CD14-positive monocyte (primary cell): ENCODE measurements around the gene ACOT7. TPM values are rescaled to one million over a fixed set of nuclear protein-coding genes. Genes with fewer than 3 reads are reported as not detected.

Source experiments
- DNase-seq, 3 donors: peaks; one replicate each; pipeline ENCODE4 v3.0.0-alpha.2; 2011 to 2022
- H2AFZ ChIP-seq: 2 replicates; pipeline ENCODE4 v1.6.0; 2012; ENCODE audit warnings: mild to moderate bottlenecking, low read depth, low read length, inconsistent platforms; ENCODE audit not compliant: insufficient read depth, poor library complexity, severe bottlenecking
- H3K27ac ChIP-seq, 2 donors: 1 replicate in 1 of 2; 2 replicates in 1 of 2; pipeline ENCODE4 v1.5.1; 2012 to 2013; ENCODE audit warnings: low read length in 2 of 2, control low read depth in 1 of 2, inconsistent platforms in 1 of 2, low read depth in 1 of 2, mild to moderate bottlenecking in 1 of 2
- H3K27me3 ChIP-seq, 2 donors: one replicate each; pipeline versions ENCODE4 v1.6.0 to v1.6.1; 2011 to 2013; ENCODE audit warnings: low read length in 2 of 2; ENCODE audit not compliant: control insufficient read depth in 2 of 2, insufficient read depth in 2 of 2
- H3K36me3 ChIP-seq, 2 donors: replicated peaks in 1 of 2; 1 replicate in 1 of 2; 2 replicates in 1 of 2; pipeline versions ENCODE4 v1.5.1 to v1.6.1; 2012 to 2013; ENCODE audit warnings: low read length in 2 of 2, control low read depth in 1 of 2, inconsistent platforms in 1 of 2, mild to moderate bottlenecking in 1 of 2; ENCODE audit not compliant: insufficient read depth in 2 of 2, control insufficient read depth in 1 of 2
- H3K4me1 ChIP-seq, 2 donors: 1 replicate in 1 of 2; 2 replicates in 1 of 2; pipeline versions ENCODE4 v1.5.1 to v1.6.1; 2012 to 2013; ENCODE audit warnings: low read length in 2 of 2, control low read depth in 1 of 2, inconsistent platforms in 1 of 2, mild to moderate bottlenecking in 1 of 2, moderate library complexity in 1 of 2; ENCODE audit not compliant: insufficient read depth in 2 of 2, control insufficient read depth in 1 of 2
- H3K4me2 ChIP-seq: replicated peaks from 2 replicates; pipeline ENCODE3; 2012; ENCODE audit warnings: low read length, moderate library complexity, mild to moderate bottlenecking; ENCODE audit not compliant: poor library complexity, severe bottlenecking; ENCODE audit errors: extremely low read depth
- H3K4me3 ChIP-seq, 3 experiments: fragments of 200-600 bp in 1 of 3; sonication (generic) in 1 of 3; replicated peaks in 1 of 3; 1 replicate in 2 of 3; 2 replicates in 1 of 3; pipeline ENCODE4 v1.5.1; 2011 to 2013; ENCODE audit warnings: low read length in 3 of 3, mild to moderate bottlenecking in 3 of 3, control low read depth in 2 of 3, low read depth in 2 of 3, inconsistent platforms in 1 of 3, moderate library complexity in 1 of 3
- H3K79me2 ChIP-seq: 2 replicates; pipeline ENCODE4 v1.6.0; 2012; ENCODE audit warnings: mild to moderate bottlenecking, control low read depth, inconsistent platforms, low read length, moderate library complexity; ENCODE audit not compliant: insufficient read depth
- H3K9ac ChIP-seq: 2 replicates; pipeline ENCODE4 v1.6.0; 2017; ENCODE audit warnings: low read length, mild to moderate bottlenecking; ENCODE audit not compliant: insufficient read depth, poor library complexity, severe bottlenecking
- H3K9me3 ChIP-seq, 2 donors: replicated peaks in 1 of 2; 1 replicate in 1 of 2; 2 replicates in 1 of 2; pipeline versions ENCODE4 v1.5.1 to v1.6.1; 2012 to 2013; ENCODE audit warnings: low read length in 2 of 2, control low read depth in 1 of 2; ENCODE audit not compliant: control insufficient read depth in 1 of 2, insufficient read depth in 1 of 2
- H4K20me1 ChIP-seq: 2 replicates; pipeline ENCODE4 v1.6.0; 2012; ENCODE audit warnings: mild to moderate bottlenecking, low read length, control low read depth, moderate library complexity; ENCODE audit not compliant: insufficient read depth
- H3K27ac Mint-ChIP-seq, 7 donors: one replicate each; pipeline ENCODE4 v1.8.0; 2020; ENCODE audit warnings: mild to moderate bottlenecking in 7 of 7, mixed read lengths in 7 of 7, moderate library complexity in 6 of 7, inconsistent platforms in 2 of 7
- H3K27me3 Mint-ChIP-seq, 3 donors: one replicate each; pipeline ENCODE4 v1.8.0; 2021 to 2022; ENCODE audit warnings: low read depth in 3 of 3, mild to moderate bottlenecking in 3 of 3, mixed read lengths in 3 of 3, moderate library complexity in 3 of 3, inconsistent platforms in 1 of 3
- H3K36me3 Mint-ChIP-seq, 2 donors: one replicate each; pipeline ENCODE4 v1.8.0; 2020; ENCODE audit warnings: mixed read lengths in 2 of 2, inconsistent platforms in 1 of 2, mild to moderate bottlenecking in 1 of 2
- H3K4me1 Mint-ChIP-seq: one replicate; pipeline ENCODE4 v1.8.0; 2020; ENCODE audit warnings: mild to moderate bottlenecking, mixed read lengths
- H3K4me3 Mint-ChIP-seq, 2 donors: one replicate each; pipeline ENCODE4 v1.8.0; 2020; ENCODE audit warnings: mild to moderate bottlenecking in 2 of 2, mixed read lengths in 2 of 2, moderate library complexity in 1 of 2
- H3K9me3 Mint-ChIP-seq, 7 donors: one replicate each; pipeline ENCODE4 v1.8.0; 2020 to 2022; ENCODE audit warnings: mixed read lengths in 7 of 7, mild to moderate bottlenecking in 6 of 7, moderate library complexity in 6 of 7, inconsistent platforms in 2 of 7
- CTCF ChIP-seq: fragments of 200-600 bp; IDR thresholded peaks from one replicate; pipeline ENCODE4 v1.8.0; 2022; ENCODE audit warnings: antibody characterized with exemption, mild to moderate bottlenecking
- WGBS: methylation state at CpG from one replicate; pipeline ENCODE4 v1.1.5; 2013; ENCODE audit warnings: missing lambda C conversion rate; ENCODE audit not compliant: insufficient coverage; 5-methylcytosine and 5-hydroxymethylcytosine counted together
- intact Hi-C, 2 donors: fragments of 100-400 bp; cut with micrococcal nuclease; formaldehyde crosslinking; loops; one replicate each; pipeline versions ENCODE4 v1.15.0 to v1.15.1; 2023
- polyA minus RNA-seq: library from RNA; depleted of rRNA, polyadenylated mRNA; stranded (reverse); fragments of >200 nt; gene quantifications from 2 replicates; pipeline ENCODE4 v1.2.3, GENCODE V29; 2012
- polyA plus RNA-seq, 3 donors: library from polyadenylated mRNA; depleted of rRNA in 1 of 3; unstranded in 2 of 3; stranded (reverse) in 1 of 3; fragments of 300-500 nt in 2 of 3; fragments of >200 nt in 1 of 3; fragmentation: Illumina TruSeq in 2 of 3; gene quantifications; 1 replicate in 2 of 3; 2 replicates in 1 of 3; pipeline ENCODE4 v1.2.3, GENCODE V29; 2012 to 2021
- total RNA-seq, 12 experiments: library from RNA in 1 of 12; stranded (reverse) in 1 of 12; fragments of 120-200 nt in 1 of 12; gene quantifications; one replicate each; pipeline ENCODE4 v1.2.4 and lab custom pipeline; 2013 to 2026; ENCODE audit warnings: mixed read lengths in 6 of 12, inconsistent platforms in 1 of 12

The ACOT7 gene
- 1.5 TPM for total RNA-seq (2013)
- 1 to 10 TPM in 2 of 3 donors, under 1 TPM in 1; 0.63 to 4.3 (median 1.4) TPM for polyA plus RNA-seq
- polyA minus RNA-seq, result 1.9 and 3.4 TPM in 2 replicates
- total RNA-seq (lab: John Stamatoyannopoulos, UW), result 0.75 to 5.8 (median 1.8) reads per million in 11 experiments

GRCh38 chr1:6393400-6394187 is at the start of gene ACOT7:
Gene ACOT7, minus strand, starts transcription at chr1:6393767. Its CDS starts 368 bp downstream, at chr1:6393399.
- H3K4me3 ChIP-seq, result peak within 1 kb of the TSS; percentile 44 to 77 (median 50)
- Mint-ChIP-seq H3K4me1 (peaks cover 25% of the 10 kb centered on the region), H3K36me3 (no peaks in the 10 kb centered on the region), H3K9me3 (peaks cover 0 to 3% (median 0%) of the 10 kb centered on the region in 7 donors), H3K27ac (peak within 1 kb of the TSS; percentile 92 to 95 (median 94)), H3K27me3 (peaks cover 10 to 20% (median 17%) of the 10 kb centered on the region in 3 donors), H3K4me3 (peak within 1 kb of the TSS; percentile 81 to 90)
- H3K4me1 ChIP-seq, result peaks cover 18 to 24% of the 10 kb centered on the region in 2 donors
- peak within 1 kb of the TSS; percentile 82 for H3K4me2 ChIP-seq
- peak within 1 kb of the TSS; percentile 76 for H3K9ac ChIP-seq
- H3K27ac ChIP-seq, result peak within 1 kb of the TSS; percentile 84 to 90
- DNase-seq, result peak; percentile 73 to 76 (median 75)
- no peaks in the 10 kb centered on the region for H3K36me3 ChIP-seq
- peaks cover 0 to 9% of the 10 kb centered on the region in 2 donors for H3K27me3 ChIP-seq
- under 1% methylated on average over 62 of the region's 87 CpGs for WGBS
- H2AFZ ChIP-seq, result peak within 1 kb of the TSS; percentile 81
- H4K20me1 ChIP-seq, result peaks cover 3% of the 10 kb centered on the region
- H3K9me3 ChIP-seq, result no peaks in the 10 kb centered on the region
- no peak for TF ChIP-seq CTCF
- intact Hi-C loops, result loop anchor here in 1 of 2 donors (1.0 to 10.0 kb wide), 4 partner anchors 9 to 399 kb away; partner anchors contain the start of genes HES3, NOL9, NPHP4 and TAS1R1
- H3K79me2 ChIP-seq, result no peaks in the 10 kb centered on the region

- Histone ChIP-seq H3K79me2 (no peaks in the 10 kb centered on the region), H3K4me2 (no peak overlapping the region), H2AFZ (no peak overlapping the region), H3K36me3 (no peaks in the 10 kb centered on the region), H3K27me3 (peaks cover 7 to 30% of the 10 kb centered on the region in 2 donors), H4K20me1 (no peaks in the 10 kb centered on the region), H3K9ac (no peak overlapping the region), H3K9me3 (no peaks in the 10 kb centered on the region), H3K27ac (no peak overlapping the region), H3K4me1 (peaks cover 0 to 4% of the 10 kb centered on the region in 2 donors), H3K4me3 (no peak overlapping the region)
- Mint-ChIP-seq H3K36me3 (no peaks in the 10 kb centered on the region), H3K4me3 (peak overlapping the region in 1 of 2 donors; percentile 31), H3K27me3 (peaks cover 35 to 75% (median 48%) of the 10 kb centered on the region in 3 donors), H3K9me3 (peaks cover 0 to 8% (median 0%) of the 10 kb centered on the region in 7 donors), H3K27ac (no peak overlapping the region), H3K4me1 (peaks cover 5% of the 10 kb centered on the region)
- intact Hi-C loops, result no loop called here
- no peak for DNase-seq
- 74% methylated on average over 3 of the region's 7 CpGs for WGBS
- no peak for TF ChIP-seq CTCF
Measured at GRCh38 chr1:6441586-6441985, 48.0 kb upstream of the ACOT7 start.
